Esophagus (tissue), 2 donors: ENCODE data around the gene TALDO1. TPM values are rescaled to one million over a fixed set of nuclear protein-coding genes. Genes with fewer than 3 reads are reported as not detected.
A peak's percentile ranks its signal among the peaks of the same experiment; 100 is the strongest.

ENCODE experiments used
- H3K27ac ChIP-seq, 2 donors: one replicate each; pipeline ENCODE4 v1.5.1; 2013; ENCODE audit warnings: low read depth in 2 of 2, mild to moderate bottlenecking in 2 of 2, inconsistent platforms in 1 of 2, low read length in 1 of 2, moderate library complexity in 1 of 2
- H3K27me3 ChIP-seq, 2 donors: one replicate each; pipeline ENCODE4 v1.6.1; 2013; ENCODE audit warnings: low read length in 2 of 2, control low read depth in 1 of 2, mild to moderate bottlenecking in 1 of 2; ENCODE audit not compliant: insufficient read depth in 2 of 2, control insufficient read depth in 1 of 2
- H3K36me3 ChIP-seq, 2 donors: one replicate each; pipeline ENCODE4 v1.6.1; 2013; ENCODE audit warnings: low read length in 1 of 2; ENCODE audit not compliant: control insufficient read depth in 2 of 2, insufficient read depth in 2 of 2
- H3K4me1 ChIP-seq, 2 donors: one replicate each; pipeline ENCODE4 v1.6.1; 2013; ENCODE audit warnings: low read length in 1 of 2; ENCODE audit not compliant: control insufficient read depth in 2 of 2, insufficient read depth in 2 of 2
- H3K4me3 ChIP-seq, 2 donors: one replicate each; pipeline ENCODE4 v1.5.1; 2013; ENCODE audit warnings: low read length in 2 of 2, mild to moderate bottlenecking in 2 of 2, low read depth in 1 of 2, moderate library complexity in 1 of 2
- H3K9me3 ChIP-seq, 2 donors: one replicate each; pipeline ENCODE4 v1.6.1; 2013; ENCODE audit warnings: mild to moderate bottlenecking in 2 of 2, low read depth in 1 of 2, low read length in 1 of 2, moderate library complexity in 1 of 2; ENCODE audit not compliant: control insufficient read depth in 2 of 2, insufficient read depth in 1 of 2
- WGBS, 2 donors: extraction: QIAGEN DNeasy Blood & Tissue Kit; methylation state at CpG; one replicate each; pipeline ENCODE4 v1.1.7; 2013; 5-methylcytosine and 5-hydroxymethylcytosine counted together
- polyA plus RNA-seq, 2 donors: library from polyadenylated mRNA; stranded (reverse); fragments of 200-250 nt; gene quantifications; one replicate each; pipeline ENCODE4 v1.2.3, GENCODE V29; 2013
- donor health status: healthy with polysubstance abuse.
- donor health status: Bipolar disorder and iron deficiency.

TALDO1 gene
- polyA plus RNA-seq, 2 donors: 228 to 278 TPM

GRCh38 chr11:791658-792534 is 44.6 kb downstream of the TALDO1 start:
- H3K36me3 ChIP-seq: peaks cover 0 to 12% of the 10 kb centered on the region in 2 donors
- no peak overlapping the region for H3K4me3 ChIP-seq
- WGBS, 2 donors: 93% methylated on average over 47 to 49 of the region's 49 CpGs
- no peaks in the 10 kb centered on the region for H3K27me3 ChIP-seq
- H3K4me1 ChIP-seq: peaks cover 6 to 21% of the 10 kb centered on the region in 2 donors
- H3K27ac ChIP-seq: no peak overlapping the region
- H3K9me3 ChIP-seq: no peaks in the 10 kb centered on the region

GRCh38 chr11:792535-792821 is 45.2 kb downstream of the TALDO1 start:
- Histone ChIP-seq H3K9me3 (no peaks in the 10 kb centered on the region), H3K4me3 (no peak overlapping the region), H3K4me1 (peaks cover 6 to 23% of the 10 kb centered on the region in 2 donors), H3K27ac (no peak overlapping the region), H3K27me3 (no peaks in the 10 kb centered on the region), H3K36me3 (peaks cover 0 to 12% of the 10 kb centered on the region in 2 donors)
- 92 to 95% methylated on average over 5 to 15 of the region's 15 CpGs for WGBS, 2 donors

- Histone ChIP-seq H3K4me1 (peaks cover 6 to 23% of the 10 kb centered on the region in 2 donors), H3K27me3 (no peaks in the 10 kb centered on the region), H3K4me3 (no peak overlapping the region), H3K9me3 (no peaks in the 10 kb centered on the region), H3K27ac (no peak overlapping the region), H3K36me3 (peaks cover 0 to 12% of the 10 kb centered on the region in 2 donors)
- WGBS, 2 donors: 86 to 91% methylated on average over 12 to 13 of the region's 13 CpGs
These were observed 45.6 kb downstream of the TALDO1 start for GRCh38 chr11:792873-793272.

- Histone ChIP-seq H3K4me1 (peaks cover 6 to 26% of the 10 kb centered on the region in 2 donors), H3K4me3 (no peak overlapping the region)
- 76 to 79% methylated on average over 7 of the region's 7 CpGs for WGBS, 2 donors
These were observed 46.3 kb downstream of the TALDO1 start for GRCh38 chr11:793556-793955.

GRCh38 chr11:794013-794765 is 46.9 kb downstream of the TALDO1 start:
- no peak overlapping the region for H3K4me3 ChIP-seq
- H3K9me3 ChIP-seq: no peaks in the 10 kb centered on the region
- H3K4me1 ChIP-seq: peaks cover 6 to 26% of the 10 kb centered on the region in 2 donors
- H3K36me3 ChIP-seq: peaks cover 0 to 14% of the 10 kb centered on the region in 2 donors
- 83 to 87% methylated on average over 31 of the region's 31 CpGs for WGBS, 2 donors
- no peak overlapping the region for H3K27ac ChIP-seq
- H3K27me3 ChIP-seq: no peaks in the 10 kb centered on the region

More at GRCh38 chr11:793556-793955, 46.3 kb downstream of the TALDO1 start:
- Histone ChIP-seq H3K27me3 (no peaks in the 10 kb centered on the region), H3K36me3 (peaks cover 0 to 12% of the 10 kb centered on the region in 2 donors), H3K9me3 (no peaks in the 10 kb centered on the region), H3K27ac (no peak overlapping the region)

- Histone ChIP-seq H3K27me3 (no peaks in the 10 kb centered on the region), H3K27ac (no peak overlapping the region), H3K4me3 (peak overlapping the region; percentile 22 to 51), H3K4me1 (peaks cover 6 to 26% of the 10 kb centered on the region in 2 donors), H3K9me3 (no peaks in the 10 kb centered on the region), H3K36me3 (peaks cover 0 to 22% of the 10 kb centered on the region in 2 donors)
- 46 to 51% methylated on average over 27 to 38 of the region's 38 CpGs for WGBS, 2 donors
These were observed 47.7 kb downstream of the TALDO1 start for GRCh38 chr11:794766-795633.

- 3 to 5% methylated on average over 25 to 26 of the region's 26 CpGs for WGBS, 2 donors
- H3K27ac ChIP-seq: peak overlapping the region; percentile 87 to 89
- H3K36me3 ChIP-seq: peaks cover 0 to 29% of the 10 kb centered on the region in 2 donors
These were observed 48.6 kb downstream of the TALDO1 start for GRCh38 chr11:795634-796564.

GRCh38 chr11:796565-797295 is 49.5 kb downstream of the TALDO1 start:
- Histone ChIP-seq H3K4me1 (peaks cover 6 to 26% of the 10 kb centered on the region in 2 donors), H3K4me3 (peak overlapping the region; percentile 51 to 68), H3K27me3 (no peaks in the 10 kb centered on the region), H3K36me3 (peaks cover 0 to 27% of the 10 kb centered on the region in 2 donors), H3K27ac (peak overlapping the region; percentile 87 to 89), H3K9me3 (no peaks in the 10 kb centered on the region)
- WGBS, 2 donors: 11 to 14% methylated on average over 18 of the region's 18 CpGs

More at GRCh38 chr11:795634-796564, 48.6 kb downstream of the TALDO1 start:
- peak overlapping the region; percentile 51 to 62 for H3K4me3 ChIP-seq
- H3K27me3 ChIP-seq: no peaks in the 10 kb centered on the region
- no peaks in the 10 kb centered on the region for H3K9me3 ChIP-seq
- H3K4me1 ChIP-seq: peaks cover 6 to 26% of the 10 kb centered on the region in 2 donors
